HG03354 (cell line): ENCODE measurements around the gene TMEM222.
"Not testable (repeated sequence)": the region's sequence is repeated elsewhere in the genome, so short reads cannot be mapped to it uniquely, and the experiment has no call there.

ENCODE experiments used
- ATAC-seq: cut with Tn5 transposase; IDR thresholded peaks from one replicate; pipeline ENCODE4 v1.9.1; 2021; ENCODE audit warnings: mild to moderate bottlenecking; ENCODE audit not compliant: unreplicated experiment, poor library complexity, severe bottlenecking

TMEM222 gene

GRCh38 chr1:27372022-27372807 is 50.3 kb downstream of the TMEM222 start:
- ATAC-seq: no peak

DNA sequence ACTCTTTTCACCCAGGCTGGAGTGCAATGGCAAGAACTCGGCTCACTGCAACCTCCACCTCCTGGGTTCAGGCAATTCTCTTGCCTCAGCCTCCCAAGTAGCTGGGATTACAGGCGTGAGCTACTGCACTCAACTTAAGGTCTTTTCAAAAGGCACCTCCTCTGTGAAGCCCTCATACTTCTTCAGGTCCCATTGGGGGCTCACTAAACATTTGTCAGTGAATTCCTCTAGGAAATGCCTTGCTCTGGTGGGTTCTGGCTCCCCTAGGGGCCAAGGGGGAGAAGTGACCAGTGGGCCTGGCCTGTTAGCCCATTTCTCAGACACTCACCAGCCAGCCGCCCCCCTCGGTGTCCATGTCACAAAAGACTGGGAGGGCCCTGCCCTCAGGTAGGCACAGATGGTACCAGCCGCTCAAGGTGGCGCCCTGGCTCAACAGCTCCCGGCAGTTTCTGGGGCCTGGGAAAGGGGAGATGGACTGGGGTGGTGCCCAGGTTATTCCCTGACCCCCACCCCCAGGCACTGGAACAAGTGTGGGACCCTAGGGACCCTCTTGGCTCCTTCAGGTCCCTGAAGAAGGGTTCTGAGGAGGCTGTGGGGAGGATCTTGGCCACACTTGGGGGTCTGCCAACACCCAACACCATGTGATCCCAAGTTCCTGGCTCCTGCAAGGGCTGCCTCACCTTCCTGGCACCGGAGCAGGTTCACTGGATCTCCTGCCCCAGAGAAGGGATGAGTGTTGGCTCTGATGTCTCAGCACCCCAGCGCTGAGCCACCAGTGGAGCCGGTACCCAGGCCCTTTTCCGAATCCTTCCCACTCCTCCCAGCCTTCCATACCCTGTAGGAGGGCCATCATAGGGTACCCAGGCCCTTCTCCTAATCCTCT is 51.1 kb downstream of the TMEM222 start:
- no peak for ATAC-seq

GRCh38 chr1:27374362-27375086 is 52.6 kb downstream of the TMEM222 start, which contains the start of gene FCN3:
Gene FCN3, minus strand, starts transcription at chr1:27374824. Its CDS starts 6 bp downstream, at chr1:27374818.
- no peak for ATAC-seq

DNA sequence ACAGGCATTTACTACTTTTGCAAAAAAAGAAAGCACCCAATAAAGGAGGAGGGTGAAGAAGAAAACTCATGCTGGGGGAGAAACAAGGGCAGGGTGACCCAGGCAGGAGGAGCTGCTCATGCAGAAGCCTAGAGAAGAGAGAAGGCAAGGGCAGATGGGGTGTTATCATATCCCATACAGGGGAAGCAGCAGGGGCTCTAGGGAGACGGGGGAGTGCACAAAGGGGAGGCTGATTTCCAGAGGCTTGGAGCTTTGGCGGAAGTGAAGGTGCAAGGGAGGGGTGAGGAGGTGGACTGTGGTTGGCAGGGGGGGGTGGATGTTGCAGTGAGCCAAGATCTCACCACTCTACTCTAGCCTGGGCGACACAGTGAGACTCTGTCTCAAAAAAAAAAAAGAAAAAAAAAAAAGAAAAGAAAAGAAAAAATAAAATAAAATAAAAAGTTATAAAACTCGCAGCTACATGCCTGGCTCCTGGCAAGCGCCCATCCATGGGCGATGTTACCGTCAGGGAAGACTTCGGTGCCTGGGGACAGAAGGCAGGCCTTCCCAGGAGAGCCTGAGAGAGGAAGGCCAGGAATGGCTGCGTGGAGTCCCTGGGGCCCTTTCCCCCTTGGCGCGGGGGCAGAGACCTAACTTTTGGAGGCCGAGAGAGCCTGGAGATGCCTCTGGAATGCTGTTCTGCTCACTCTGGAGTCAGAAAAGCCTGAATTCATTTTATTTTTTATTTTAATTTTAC is 56.0 kb downstream of the TMEM222 start:
- no peak for ATAC-seq

DNA sequence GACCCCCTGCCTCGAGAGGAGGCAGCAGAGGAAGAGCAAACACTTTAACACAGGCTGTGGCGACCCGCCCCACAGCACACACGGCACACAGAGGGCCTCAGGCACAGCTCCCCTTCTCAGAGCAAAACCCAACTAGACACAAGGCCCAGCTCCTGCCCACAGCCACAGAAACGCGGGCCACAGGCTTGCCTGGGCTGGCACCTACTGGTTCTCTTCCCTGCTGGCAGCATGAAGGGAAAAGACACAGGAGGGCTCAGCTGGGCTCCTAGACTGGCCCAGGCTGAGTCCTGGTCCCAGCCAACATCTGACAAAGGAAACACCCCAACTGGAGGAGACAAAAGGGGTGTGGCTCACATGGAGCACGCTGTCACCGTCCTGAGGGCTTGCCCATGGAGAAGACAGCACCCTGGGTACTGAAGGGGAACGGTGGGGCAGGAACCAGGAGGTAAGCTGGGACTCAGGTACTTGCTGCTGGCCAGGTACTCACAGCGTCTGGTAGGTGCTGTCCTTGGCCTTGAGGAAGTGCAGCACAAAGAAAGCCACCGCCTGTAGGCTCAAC is 57.7 kb downstream of the TMEM222 start:
- no peak for ATAC-seq

- no peak for ATAC-seq
Observed at GRCh38 chr1:27380224-27380623, 58.3 kb downstream of the TMEM222 start.

DNA sequence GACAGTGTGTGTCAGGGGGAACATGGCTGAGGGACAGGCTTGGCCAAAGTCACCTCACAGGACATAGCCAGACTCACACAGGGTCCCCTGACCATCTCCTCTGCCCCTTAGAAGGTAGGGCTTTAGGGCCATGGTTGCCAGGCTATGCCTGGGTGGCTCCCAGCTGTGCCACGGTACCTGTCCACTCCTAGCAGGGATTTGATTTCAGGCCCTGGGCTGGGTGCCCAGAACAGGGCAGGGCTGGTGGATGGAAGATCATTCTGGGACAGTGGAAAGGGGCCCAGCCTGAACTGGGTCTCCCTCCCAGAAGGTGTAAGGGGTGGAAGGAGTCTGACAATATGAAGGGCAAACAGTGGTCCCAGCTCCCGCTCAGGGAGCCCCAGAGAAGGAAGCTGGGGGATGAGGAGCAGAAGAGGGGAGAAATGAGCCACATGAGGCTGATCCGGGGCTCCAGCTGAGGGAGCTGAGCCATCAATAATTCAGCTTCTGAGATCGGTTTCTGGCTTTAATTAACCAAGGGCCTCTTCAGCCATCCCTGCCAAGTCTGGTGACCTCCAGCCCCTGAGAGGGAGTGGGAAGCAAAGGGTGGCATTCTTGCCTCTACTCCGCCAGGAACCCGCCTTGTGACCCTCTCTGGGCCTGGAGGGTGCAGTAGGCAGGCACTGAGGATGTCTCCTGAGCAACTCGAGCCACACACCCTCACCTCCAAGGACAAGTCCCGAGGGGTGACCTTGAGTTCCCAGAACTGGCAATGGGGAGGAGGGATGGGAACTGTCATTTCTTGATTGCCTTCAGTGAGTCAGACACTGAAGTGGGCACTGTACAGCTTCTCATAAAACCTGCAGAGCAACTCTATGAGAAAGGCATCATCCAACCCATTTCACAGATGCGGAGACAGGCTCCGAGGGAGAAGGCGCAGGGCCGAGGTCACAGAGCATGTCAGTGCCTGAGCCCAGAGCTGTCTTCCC is 59.1 kb downstream of the TMEM222 start:
- no peak for ATAC-seq

DNA sequence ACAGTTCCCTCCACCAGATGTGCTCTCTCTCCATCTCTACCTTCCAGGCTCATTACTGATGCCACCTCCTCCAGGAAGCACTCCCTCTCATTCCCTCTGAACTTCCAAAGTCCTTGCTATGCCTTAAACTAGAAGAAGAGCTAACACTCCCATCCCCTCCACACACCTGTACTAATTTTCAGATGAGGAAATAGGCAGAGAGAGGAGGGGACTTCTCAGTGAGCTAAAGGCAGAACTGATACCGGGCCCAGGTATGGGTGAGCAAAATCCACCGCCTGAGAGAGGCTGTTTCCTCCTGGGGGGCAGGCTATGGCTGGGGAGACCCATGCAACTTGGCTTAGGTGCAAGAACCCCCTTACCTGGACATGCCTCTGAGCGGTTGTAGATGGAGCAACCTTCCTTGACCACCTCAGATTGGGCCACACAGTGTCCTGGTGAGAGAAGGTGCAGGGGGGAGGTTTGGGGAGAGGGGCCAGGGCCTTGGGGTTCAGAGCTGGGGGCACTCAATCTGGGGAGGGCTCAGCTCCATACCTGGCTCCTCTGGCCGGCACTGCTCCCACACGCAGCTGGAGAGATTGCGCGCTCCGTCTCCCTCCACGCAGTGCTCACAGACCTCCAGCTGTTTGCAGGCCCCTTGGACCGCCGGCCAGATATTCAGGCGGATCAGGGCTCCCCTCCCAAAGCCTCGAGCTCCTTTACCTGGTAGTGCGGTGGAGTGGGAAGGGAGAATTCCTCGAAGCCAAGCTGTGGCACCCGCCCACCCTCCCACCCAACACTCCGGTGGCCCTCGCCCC is 60.2 kb downstream of the TMEM222 start:
- no peak for ATAC-seq

DNA sequence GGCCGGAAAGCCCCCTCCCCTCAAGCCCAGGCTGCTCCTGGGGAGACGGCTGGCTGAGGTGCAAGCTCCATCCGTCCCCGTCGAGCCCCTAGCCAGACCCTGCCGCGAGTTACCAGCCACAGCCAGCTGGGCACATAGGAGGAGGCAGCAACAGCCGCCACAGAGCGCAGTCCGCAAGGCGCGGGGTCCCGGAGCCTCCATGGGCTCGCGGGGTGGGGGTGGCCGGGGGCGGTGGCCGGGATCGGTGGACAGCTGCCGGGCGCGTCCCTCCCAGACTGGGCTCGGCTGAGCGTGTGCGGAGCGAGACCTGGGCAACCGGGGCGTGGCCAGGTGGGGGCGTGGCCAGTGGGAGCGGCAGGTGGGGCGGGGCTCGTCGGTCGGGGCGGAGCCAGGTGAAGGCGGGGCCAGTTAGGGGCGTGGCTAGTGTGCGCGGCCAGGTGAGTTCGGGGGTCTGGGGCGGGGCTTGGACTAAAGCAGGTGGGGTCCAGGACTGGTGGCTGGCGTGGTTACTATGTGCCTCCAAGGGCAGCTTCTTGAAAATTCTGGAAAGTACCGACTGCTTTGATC is 61.2 kb downstream of the TMEM222 start, which contains the start of gene CD164L2:
TSS of gene CD164L2 (minus strand) at position 295 of the 567 bp plus-strand sequence. CDS start at position 201, 94 bp downstream.
- ATAC-seq: no peak

DNA sequence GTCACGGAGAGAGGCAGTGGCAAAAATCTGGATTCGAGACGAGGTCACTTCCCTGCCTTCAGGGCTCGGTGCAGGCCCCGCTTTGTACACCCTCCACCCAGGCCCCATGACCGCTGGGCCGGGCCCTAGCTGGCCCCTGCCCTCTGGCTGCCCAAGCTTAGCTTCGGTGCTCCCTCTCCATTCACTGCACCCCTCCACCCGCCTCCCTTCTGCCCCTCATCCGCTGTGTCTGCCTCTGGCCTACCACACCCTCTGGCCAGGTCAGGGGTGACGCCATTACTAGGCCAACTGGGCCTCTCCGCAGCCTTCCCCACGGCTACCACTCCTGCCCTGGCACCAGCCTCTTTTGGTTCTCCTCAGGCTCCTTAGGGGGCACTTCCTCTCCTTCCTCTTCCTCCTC is 61.7 kb downstream of the TMEM222 start:
- no peak for ATAC-seq

- not testable (repeated sequence) for ATAC-seq
Observed at GRCh38 chr1:27384797-27385196, 62.8 kb downstream of the TMEM222 start.
